NCI-H2227 (cell line): ENCODE data around the gene PSME3.
A peak's percentile ranks its signal among the peaks of the same experiment; 100 is the strongest.

Experiments used
- DNase-seq: peaks from one replicate; lab custom pipeline; 2025; ENCODE audit not compliant: unreplicated experiment; lab: John Stamatoyannopoulos, UW

The PSME3 gene

DNA sequence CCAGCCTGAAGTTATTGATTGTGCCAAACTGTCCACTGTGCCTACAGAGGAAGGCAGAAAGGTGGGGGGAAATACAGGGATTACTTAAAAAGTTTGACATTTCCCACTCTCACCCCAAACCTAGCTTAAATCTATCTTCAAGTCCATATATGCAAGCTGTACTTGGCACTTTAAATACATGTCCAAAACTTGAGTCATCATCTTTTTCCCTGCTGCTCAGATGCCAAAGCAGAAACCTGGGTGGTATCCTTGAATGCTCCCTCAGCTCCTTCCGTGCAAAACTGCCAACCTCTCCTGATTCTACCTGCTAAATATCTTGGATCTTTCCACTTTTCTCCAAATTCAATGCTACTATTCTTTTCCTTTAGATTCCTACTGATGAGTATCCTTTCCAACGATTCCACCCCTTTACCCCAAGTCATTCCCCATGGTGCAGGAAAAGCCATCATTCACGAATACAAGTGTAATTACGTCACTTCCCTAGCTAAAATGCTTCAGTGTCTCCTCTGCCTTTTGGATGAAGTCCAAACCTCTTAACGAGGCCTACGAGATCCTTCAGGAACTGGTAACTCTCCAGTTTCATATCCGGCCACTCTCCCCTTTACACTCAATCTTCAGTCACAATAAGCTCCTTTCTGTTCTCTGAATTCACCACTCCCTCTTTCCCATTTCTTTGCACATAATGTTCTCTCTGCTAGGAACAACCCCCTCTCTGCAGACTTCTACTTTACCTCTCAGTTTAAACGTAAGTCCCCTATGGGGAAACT lies 18.4 kb upstream of the PSME3 start:
- peak; percentile 50 for DNase-seq

DNA sequence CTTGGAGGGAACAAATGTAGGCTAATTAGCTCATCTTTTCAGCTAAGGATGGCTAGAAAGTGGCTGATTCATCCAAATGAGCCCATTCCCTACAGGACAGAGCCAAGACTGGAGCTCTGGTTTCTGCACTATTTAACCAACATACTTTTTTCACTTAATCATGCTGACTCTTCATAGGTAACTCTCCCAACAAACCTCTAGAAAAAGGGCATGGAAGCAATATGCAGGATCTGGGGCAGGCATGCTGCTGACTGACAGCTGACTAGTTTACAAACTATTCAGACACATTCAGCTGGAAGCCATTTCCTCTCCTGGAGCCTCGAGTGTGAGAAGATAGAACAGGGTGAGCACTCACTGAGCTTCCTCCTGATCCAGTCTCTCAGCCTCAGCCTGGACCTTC lies 15.3 kb upstream of the PSME3 start:
- DNase-seq: no peak

DNA sequence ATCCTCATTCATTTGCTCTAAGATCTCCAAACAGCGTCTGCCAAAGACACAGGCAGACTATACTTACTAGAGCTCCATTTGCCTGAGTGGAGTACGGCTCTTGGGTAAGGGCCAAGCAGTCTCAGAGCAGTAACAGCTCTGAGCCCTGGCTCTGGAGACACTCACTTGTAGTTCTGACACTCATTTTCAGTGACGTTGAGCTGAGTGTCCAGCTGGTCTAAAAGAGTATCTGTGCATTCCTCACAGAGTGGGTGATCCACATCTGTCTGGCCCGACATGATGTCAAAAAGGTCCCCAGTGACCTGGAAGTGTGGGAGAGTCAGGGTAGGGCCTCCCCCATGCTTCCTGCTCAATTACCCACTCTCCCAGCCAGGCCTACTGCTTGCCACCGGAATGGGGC lies 14.8 kb upstream of the PSME3 start:
- DNase-seq: no peak

DNA sequence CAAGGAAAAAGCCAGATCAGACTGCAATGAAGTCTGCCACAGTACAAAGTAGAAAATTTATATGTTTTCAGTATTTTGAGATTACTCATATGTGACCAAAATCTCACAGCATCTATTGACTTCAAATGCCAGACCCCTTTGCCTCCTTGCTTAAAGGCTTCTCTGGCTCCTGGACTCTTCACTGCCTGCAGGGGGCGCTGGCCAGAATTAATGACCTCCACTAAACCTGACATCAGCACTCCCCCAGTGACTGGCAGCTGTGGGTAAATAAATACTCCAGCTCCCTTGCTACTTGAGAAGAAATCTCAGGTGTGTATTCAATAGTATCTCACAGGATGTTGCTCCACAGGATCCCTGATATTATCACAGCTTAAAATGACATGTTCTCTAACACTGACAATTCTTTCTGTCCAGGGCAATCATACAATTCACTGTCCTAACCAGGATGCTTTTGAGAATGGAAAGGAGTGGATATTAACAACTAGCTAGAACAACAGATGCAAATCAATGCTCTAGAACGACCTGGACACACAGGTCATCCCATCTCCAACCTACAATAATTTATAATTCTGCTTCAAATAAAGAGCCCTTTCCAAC lies 13.2 kb upstream of the PSME3 start:
- DNase-seq: peak; percentile 83

DNA sequence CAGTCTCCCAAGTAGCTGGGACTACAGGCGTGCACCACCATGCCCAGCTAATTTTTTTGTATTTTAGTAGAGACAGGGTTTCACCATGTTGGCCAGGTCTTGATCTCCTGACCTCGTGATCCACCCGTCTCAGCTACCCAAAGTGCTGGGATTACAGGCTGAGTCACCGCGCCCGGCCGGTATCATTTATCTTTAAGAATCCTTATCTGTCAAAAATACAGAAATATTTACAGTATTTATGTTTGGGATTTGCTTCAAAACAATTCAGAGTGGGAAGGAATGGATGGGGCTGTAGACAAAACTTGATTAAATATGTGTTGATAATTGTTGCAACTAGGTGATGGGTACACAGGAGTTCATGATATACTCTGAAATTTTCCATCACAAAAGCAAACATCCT lies 12.0 kb upstream of the PSME3 start:
- no peak for DNase-seq

DNA sequence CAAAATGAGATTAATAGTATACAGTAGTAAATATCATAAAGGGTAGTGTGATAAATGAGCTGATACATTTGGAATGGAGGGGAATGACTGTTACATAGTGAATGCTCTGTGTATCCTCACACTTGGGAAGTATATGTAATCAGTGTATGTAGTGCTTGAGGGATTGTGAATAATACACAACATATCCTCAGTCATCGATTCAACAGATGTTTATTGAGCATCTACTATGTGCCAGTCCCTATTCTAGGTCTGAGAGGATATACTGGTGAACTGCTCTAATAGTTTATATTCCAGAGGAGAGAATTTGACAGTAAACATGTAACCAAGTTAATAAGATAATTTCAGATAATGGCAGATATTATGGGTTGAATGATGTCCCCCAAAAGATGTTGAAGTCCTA lies 5.7 kb upstream of the PSME3 start:
- no peak for DNase-seq

DNA sequence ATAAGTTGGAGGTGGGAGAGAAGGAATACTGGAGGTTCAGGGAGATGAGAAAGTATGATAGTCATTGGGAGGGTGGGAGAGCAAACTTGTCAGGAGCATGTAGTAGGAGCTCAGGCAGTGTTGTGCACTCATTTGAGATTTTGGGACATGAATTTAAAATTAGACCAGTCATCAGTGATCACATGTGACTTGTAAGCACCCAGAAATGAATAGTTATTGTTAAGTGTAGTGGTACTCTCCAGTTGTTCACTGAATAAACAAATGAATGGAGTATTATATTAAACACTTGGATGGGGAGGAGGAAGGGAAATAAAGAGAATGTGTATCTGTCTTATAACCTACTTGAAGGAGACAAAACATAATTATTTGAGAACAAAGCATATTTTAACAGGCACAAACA lies 2.2 kb upstream of the PSME3 start:
- no peak for DNase-seq

DNA sequence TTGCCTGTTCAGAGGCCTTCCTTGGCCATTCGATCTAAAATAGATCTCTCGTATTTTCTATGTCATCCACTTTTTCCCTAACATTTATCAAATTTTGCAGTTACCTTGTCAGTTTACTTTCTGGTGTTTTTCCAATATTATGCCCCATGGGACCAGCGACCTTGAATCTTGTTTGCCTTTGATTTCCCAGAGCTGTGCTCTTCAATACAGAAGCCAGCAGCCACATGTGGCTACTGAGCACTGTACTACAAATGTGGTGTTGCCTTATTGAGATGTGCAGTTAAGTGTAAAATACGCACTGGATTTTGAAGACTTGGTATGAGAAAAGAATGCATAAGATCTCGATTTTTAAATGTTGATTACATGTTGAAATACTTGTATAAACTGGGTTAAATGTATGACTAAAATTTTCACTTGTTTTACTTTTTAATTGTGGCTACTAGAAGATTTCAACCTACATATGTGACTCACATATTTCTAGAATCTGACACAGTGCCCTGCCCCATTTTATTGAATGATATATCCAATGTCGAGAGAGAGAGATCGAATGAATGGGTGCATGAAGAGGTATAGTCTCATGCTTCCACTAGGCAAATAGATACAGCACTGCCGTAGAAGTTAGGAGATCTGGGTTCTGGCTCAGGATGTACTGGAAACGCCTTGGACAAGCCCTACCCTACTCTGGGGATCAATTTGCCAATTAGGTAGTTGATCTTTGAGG lies 824 bp upstream of the PSME3 start:
- no peak for DNase-seq

DNA sequence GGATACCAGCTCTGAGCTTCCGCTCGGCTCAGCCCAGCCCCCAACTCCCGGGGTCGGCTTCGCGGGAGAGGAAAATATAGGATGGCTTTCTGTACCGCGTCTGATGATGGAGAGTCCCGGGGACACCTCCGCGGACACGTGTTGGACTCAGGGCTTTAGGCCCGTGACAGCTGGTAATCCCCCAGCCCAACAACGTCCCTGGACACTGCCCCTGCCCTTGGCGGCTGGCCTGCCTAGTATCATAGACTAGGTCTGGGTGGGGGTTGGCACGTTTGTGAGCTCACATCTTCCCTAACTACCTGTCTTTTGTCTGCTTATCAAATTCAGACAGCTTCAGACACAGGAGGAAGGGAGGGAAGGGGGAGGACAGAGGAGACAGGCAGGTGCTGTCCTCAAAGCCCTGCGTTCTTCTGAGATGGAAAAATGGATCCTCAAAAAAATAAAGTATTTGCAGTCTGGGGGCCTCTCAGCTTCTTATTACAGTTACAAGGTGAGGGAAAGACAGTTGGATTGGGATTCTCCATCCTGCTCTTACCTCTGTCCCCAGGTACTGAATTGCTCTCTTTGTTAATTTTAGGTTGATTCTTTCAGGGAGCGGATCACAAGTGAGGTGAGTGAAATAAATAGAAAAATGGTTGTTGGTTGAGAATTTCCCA lies 698 bp downstream of the PSME3 start:
- no peak for DNase-seq

DNA sequence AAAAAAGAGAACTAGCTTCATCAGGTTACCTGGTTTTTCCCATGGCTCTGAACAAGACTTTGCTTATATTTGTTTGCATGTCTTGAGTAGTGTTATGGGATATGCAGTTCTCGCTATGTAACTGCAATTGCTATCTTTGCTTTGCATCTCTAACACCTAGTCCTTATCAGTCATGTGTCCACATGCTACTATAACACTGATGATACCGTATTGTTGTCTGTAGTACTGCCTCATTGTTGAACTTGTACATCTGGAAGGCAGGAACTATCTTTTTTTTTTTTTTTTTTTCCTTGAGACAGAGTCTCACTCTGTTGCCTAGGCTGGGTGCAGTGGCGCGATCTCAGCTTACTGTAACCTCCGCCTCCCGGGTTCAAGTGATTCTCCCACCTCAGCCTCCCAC lies 2.5 kb downstream of the PSME3 start:
- DNase-seq: no peak

DNA sequence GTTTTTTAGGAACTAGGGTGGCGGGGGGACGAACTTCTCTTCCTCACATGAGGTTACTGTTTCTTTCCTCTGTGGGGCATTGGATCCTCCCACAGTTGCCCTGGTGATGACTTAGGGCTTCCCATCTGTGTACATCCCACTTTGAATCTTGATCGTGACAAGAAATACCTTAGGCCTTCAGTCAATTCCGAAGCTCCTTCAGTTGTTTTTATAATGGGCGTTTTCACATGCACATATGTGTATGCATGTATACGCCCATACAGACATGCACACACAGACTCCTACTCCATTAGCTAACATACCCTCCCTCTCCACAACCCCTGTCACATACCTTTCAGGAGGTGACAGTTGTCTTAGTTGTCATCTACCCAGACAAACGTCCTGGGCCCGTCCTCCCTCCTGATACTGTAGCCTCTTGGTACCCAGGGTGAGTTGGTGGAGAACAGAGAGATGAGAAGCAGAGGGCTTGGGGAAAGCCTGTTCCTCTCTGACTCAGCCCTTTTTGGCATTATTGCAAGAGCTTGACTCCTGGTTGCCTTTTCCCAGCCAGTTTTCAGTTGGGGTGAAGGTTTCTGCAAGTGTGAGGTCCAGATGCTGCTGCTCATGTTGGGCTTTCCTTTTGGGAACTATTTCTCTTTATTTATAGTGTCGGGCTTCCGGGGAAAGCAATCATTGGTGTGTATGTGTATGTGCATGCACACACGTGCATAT lies 8.9 kb downstream of the PSME3 start:
- DNase-seq: no peak

DNA sequence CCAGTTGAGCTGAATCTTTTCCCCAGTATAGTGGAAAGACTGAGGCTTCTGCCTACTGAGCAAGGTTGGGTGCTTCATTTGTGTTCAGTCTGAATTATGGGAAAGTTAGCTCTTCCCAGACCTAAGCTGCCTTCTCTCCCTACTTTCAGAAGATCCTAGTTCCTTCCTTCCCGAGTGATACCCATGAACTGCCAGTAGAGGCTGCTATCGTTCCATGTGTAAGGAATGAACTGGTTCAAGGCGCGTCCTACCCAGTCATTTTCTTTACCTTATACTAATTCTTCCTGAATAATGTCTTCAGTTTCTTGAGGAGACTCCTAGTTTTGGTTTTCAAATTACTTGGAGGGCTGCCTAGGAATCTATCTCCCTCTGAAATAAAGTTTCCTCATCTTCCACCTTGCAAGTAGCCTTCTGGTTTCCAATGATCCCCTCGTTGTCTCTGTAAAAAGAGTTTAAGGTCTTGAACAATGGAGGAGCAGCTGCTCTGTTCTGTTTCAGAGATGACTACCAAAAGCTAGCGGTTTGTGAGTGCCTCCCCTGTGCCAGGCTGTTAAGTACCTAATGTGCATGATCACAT lies 10.2 kb downstream of the PSME3 start:
- peak; percentile 69 for DNase-seq

DNA sequence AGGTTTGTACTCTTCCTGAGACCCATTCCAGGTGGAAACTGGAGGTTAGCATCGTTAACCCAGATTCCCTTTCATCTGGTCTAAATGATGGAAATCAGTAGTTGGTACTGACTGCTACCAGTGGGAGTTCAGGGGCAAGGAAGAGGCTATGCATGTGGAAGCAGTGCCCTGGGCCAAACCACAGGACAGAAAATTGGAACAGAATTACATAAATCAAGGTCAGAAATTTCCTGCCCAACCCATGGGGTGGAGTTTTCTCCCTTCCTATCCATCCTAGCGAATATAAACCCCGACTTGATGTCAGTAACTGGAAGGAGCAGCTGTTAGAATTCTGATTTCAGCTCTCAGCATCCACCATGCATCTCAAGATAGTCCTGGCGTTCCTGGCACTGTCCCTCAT lies 11.1 kb downstream of the PSME3 start, which contains the start of gene AOC2:
Gene AOC2, plus strand, starts transcription at position 310 of the 400 bp plus-strand sequence. Its CDS starts 47 bp downstream, at position 357.
- no peak for DNase-seq

DNA sequence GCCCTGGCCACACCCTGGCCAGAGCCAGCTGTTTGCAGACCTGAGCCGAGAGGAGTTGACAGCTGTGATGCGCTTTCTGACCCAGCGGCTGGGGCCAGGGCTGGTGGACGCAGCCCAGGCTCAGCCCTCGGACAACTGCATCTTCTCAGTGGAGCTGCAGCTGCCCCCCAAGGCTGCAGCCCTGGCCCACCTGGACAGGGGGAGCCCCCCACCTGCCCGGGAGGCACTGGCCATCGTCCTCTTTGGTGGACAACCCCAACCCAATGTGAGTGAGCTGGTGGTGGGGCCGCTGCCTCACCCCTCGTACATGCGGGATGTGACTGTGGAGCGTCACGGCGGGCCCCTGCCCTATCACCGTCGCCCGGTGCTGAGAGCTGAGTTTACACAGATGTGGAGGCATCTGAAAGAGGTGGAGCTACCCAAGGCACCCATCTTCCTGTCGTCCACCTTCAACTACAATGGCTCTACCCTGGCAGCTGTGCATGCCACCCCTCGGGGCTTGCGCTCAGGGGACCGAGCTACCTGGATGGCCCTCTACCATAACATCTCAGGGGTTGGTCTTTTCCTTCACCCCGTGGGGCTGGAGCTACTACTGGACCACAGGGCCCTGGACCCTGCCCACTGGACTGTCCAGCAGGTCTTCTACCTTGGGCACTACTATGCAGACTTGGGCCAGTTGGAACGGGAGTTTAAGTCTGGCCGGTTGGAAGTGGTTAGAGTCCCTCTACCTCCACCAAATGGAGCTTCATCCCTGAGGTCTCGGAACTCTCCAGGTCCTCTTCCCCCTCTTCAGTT lies 11.8 kb downstream of the PSME3 start:
- DNase-seq: no peak

DNA sequence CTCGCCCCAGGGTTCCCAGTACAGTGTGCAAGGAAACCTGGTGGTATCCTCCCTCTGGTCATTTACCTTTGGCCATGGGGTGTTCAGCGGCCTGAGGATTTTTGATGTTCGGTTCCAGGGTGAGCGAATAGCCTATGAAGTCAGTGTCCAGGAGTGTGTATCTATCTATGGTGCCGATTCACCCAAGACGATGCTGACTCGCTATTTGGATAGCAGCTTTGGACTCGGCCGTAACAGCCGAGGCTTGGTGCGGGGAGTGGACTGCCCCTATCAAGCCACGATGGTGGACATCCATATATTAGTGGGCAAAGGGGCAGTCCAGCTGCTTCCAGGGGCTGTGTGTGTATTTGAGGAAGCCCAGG lies 12.3 kb downstream of the PSME3 start:
- no peak for DNase-seq

DNA sequence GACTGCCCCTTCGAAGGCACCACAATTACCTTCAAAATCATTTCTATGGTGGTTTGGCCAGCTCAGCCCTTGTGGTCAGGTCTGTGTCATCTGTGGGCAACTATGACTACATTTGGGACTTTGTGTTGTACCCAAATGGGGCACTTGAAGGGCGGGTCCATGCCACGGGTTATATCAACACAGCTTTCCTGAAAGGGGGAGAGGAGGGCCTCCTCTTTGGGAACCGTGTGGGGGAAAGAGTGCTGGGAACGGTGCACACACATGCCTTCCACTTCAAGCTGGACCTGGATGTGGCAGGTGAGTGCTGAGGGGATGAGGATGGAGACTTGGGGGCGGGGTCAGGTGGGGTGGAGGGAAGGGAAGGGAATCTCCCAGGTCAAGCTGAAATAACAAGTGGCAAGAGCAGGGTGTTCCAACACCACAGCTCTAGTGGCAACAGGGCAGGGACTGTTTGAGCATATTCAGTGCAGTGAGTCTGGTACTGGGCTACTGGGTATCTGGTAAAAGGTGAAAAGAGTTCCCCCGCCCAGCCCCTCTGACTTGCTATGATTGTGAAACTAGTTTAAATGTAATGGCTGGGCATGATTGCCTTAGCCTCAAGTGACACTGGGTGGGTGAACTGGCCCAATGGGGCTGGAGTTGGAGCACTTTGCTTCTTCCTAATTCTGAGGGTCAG lies 12.9 kb downstream of the PSME3 start:
- no peak for DNase-seq

DNA sequence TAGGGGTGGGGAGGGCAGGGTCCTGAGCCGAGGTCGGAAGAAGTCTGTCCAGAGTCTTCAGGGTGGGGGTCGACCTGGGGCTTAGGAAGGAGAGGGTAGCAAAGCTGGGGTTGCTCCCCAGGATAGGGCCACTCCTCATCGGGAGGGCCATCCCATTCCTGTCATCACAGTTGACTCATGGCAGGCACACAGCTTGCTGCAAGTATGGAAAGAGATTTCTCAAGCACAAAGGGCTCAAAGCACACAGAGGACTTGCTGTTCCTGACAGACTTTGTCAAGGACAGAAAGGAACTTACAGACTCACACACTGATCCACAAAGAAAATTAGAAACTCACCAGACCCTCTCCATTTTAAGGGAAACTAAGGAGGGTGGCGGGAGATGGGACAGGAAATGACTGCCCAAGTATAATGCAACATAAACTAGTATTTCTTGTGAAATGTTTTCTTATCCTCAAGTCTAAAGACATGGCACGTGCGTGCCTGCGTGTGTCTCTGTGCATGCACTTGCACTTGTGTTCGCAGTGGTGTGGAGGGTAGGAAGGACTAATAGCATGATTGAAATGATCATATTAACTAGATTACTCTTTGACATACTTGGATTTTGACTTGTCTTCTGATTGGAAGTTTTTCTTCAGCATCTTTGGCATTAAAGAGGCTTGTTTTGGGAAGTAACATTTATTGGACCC lies 13.5 kb downstream of the PSME3 start:
- no peak for DNase-seq

DNA sequence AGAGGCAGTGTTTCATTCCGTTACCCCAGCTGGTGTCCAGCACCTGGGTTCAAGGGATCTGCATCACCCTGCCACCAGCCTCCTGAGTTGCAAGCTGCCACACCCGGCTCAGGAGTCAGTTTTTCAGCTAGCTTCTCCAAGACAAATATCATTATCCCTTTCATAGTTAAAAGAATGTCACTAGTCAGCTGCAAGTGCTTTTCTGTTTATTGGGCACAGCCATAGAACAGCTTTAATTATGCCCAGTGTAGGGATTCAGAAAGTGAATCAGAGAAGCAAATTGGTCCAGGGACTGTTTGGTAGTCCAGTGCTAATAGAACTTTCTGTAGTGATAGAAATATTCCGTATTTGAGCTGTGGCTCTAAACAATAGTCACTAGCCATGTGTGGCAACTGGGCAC lies 14.9 kb downstream of the PSME3 start:
- no peak for DNase-seq

DNA sequence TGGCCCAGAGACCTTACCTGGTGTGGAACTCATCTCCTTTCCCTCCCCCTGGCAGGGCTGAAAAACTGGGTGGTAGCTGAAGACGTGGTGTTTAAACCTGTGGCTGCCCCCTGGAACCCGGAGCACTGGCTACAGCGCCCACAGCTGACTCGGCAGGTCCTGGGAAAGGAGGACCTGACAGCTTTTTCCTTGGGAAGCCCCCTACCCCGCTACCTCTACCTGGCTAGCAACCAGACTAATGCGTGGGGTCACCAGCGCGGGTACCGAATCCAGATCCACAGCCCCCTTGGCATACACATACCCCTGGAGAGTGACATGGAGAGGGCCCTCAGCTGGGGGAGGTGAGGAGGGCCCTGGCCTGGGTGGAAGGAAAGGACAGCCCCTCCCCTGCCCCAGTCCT lies 15.8 kb downstream of the PSME3 start:
- DNase-seq: no peak
